Peyer's patch (tissue), 4 donors: ENCODE measurements around the gene DNAH8.

ENCODE experiments used
- CTCF ChIP-seq, 6 experiments: fragments of 450-650 bp in 4 of 6; fragments of 200-600 bp in 2 of 6; sonication (generic) in 1 of 6; IDR thresholded peaks; one replicate each; pipeline ENCODE4 v1.5.1; 2017 to 2019; ENCODE audit warnings: antibody characterized with exemption in 6 of 6, mild to moderate bottlenecking in 3 of 6, moderate library complexity in 1 of 6
- POLR2A ChIP-seq, 2 donors: fragments of 450-650 bp; IDR thresholded peaks; one replicate each; pipeline ENCODE4 v1.5.1; 2017; ENCODE audit warnings: antibody characterized with exemption in 2 of 2, mild to moderate bottlenecking in 2 of 2, moderate library complexity in 2 of 2

GRCh38 chr6:38973178-38974057, 258.3 kb downstream of the DNAH8 start:
- TF ChIP-seq CTCF (IDR thresholded peaks at IDR 0.05), result peak in 5 of 6 experiments; percentile 34 to 70 (median 67)
- TF ChIP-seq POLR2A (IDR thresholded peaks at IDR 0.05), result no peak
